ENCODE results near the gene SDS.

SDS gene

DNA sequence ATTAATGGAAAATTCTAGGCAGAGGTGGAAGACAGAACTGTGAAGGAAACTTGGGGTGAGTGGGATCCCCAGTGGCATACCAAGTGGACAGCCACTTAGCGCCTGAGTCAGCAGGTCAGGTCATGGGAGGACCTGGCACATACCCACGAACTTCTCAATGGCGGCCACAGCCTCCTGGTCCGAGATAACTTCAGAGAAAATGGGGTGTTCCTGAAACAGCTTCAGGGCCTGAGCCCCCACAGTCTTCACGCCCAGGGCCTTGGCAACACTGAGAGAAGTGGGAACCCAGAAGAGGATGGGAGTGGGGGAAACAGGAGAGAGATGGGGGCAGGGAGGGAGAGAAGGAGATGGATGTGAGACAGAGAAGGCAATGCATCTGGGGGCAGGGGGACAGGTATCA is 9.9 kb downstream of the SDS start:
- peaks cover 0 to 4% (median 0%) of the 10 kb centered on the region in 5 experiments for H3K27me3 ChIP-seq (replicated peaks in 2 of 5; ENCODE audit: control insufficient read depth in 4 of 5, insufficient read depth in 5 of 5, low read length in 4 of 5)
- no peak for DNase-seq
- no peak overlapping the region for H3K4me3 ChIP-seq (ENCODE audit: control insufficient read depth in 1 of 7, extremely low read depth in 1 of 7, insufficient read depth in 4 of 7, low read depth in 2 of 7, low read length in 6 of 7)
- 92% methylated on average over 4 of the region's 5 CpGs for WGBS (ENCODE audit: insufficient coverage)
- POLR2A ChIA-PET, result no interaction called here
- CTCF ChIA-PET, result no interaction called here
- no peak overlapping the region for H3K27ac ChIP-seq (ENCODE audit: insufficient read depth in 1 of 2, low read depth in 1 of 2, low read length in 2 of 2, poor library complexity in 1 of 2, severe bottlenecking in 2 of 2)
- peaks cover 0 to 11% (median 3%) of the 10 kb centered on the region in 4 experiments for H3K36me3 ChIP-seq (ENCODE audit: control insufficient read depth in 4 of 4, insufficient read depth in 4 of 4, low read length in 3 of 4)
- H3K9me3 ChIP-seq (ENCODE audit: control extremely low read depth in 1 of 5, control insufficient read depth in 4 of 5, insufficient read depth in 2 of 5, low read depth in 1 of 5, low read length in 4 of 5), result no peaks in the 10 kb centered on the region
- no peaks in the 10 kb centered on the region for H3K4me1 ChIP-seq (ENCODE audit: control extremely low read depth in 1 of 4, control insufficient read depth in 4 of 4, insufficient read depth in 4 of 4, low read length in 3 of 4)

DNA sequence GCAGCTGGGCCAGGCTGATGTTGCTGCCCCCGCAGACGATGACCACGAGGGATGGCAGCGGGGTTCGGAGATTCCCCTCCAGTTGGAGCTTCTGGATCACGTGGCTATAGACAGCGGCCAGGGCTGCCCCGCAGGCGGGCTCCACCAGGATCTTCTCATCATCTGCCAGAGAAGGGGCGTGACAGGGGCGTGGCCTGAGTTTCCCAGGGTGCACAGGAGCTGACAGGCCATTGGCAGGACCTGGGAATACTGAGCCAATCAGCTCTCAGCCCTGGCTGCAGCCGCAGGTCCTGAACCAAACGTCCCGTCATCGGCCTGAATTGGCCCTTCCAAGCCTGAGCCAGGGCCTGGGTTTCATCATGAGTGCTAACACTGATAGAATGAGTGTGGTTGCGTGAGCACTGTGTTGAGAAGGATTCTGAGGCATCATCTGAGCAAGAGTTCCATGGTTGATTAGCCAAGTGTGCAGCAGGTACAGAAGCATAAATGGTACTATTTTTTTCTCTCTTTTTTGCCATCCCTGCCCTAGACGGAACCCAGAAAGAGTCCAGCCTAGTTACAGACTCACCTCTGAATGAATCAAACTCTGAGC is 10.6 kb downstream of the SDS start:
- Histone ChIP-seq H3K36me3 (ENCODE audit: control insufficient read depth in 4 of 4, insufficient read depth in 4 of 4, low read length in 3 of 4) (peaks cover 0 to 13% (median 7%) of the 10 kb centered on the region in 4 experiments), H3K9me3 (ENCODE audit: control extremely low read depth in 1 of 5, control insufficient read depth in 4 of 5, insufficient read depth in 2 of 5, low read depth in 1 of 5, low read length in 4 of 5) (no peaks in the 10 kb centered on the region), H3K4me3 (ENCODE audit: control insufficient read depth in 1 of 7, extremely low read depth in 1 of 7, insufficient read depth in 4 of 7, low read depth in 2 of 7, low read length in 6 of 7) (no peak overlapping the region), H3K27me3 (replicated peaks in 2 of 5; ENCODE audit: control insufficient read depth in 4 of 5, insufficient read depth in 5 of 5, low read length in 4 of 5) (peaks cover 0 to 4% (median 0%) of the 10 kb centered on the region in 5 experiments), H3K27ac (ENCODE audit: insufficient read depth in 1 of 2, low read depth in 1 of 2, low read length in 2 of 2, poor library complexity in 1 of 2, severe bottlenecking in 2 of 2) (no peak overlapping the region), H3K4me1 (ENCODE audit: control extremely low read depth in 1 of 4, control insufficient read depth in 4 of 4, insufficient read depth in 4 of 4, low read length in 3 of 4) (no peaks in the 10 kb centered on the region)
- POLR2A ChIA-PET, result no interaction called here
- no peak for DNase-seq
- CTCF ChIA-PET, result no interaction called here
- WGBS (ENCODE audit: insufficient coverage), result over 99% methylated on average over 17 of the region's 17 CpGs

DNA sequence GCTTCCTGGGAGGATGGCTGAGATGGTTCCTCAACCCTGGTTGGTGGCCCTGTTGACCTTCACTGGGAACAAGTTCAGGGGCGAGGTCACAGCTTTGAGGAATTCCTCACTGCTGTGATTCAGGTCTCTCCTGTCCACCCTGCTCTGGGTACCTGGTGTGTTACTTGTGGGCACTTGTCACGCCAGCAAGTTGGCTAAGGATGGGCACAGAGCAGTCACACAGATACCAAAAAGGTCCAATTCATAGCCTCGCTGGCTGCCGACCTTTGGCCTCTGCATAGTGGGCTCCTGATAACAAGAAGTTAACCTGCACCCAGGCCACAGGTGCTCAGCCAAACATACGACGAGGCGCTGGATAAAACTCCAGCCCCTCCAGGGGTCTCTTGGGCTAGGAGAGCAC is 11.2 kb downstream of the SDS start:
- peaks cover 0 to 13% (median 8%) of the 10 kb centered on the region in 4 experiments for H3K36me3 ChIP-seq (ENCODE audit: control insufficient read depth in 4 of 4, insufficient read depth in 4 of 4, low read length in 3 of 4)
- no peaks in the 10 kb centered on the region for H3K9me3 ChIP-seq (ENCODE audit: control extremely low read depth in 1 of 5, control insufficient read depth in 4 of 5, insufficient read depth in 2 of 5, low read depth in 1 of 5, low read length in 4 of 5)
- H3K4me1 ChIP-seq (ENCODE audit: control extremely low read depth in 1 of 4, control insufficient read depth in 4 of 4, insufficient read depth in 4 of 4, low read length in 3 of 4), result no peaks in the 10 kb centered on the region
- H3K27ac ChIP-seq (ENCODE audit: insufficient read depth in 1 of 2, low read depth in 1 of 2, low read length in 2 of 2, poor library complexity in 1 of 2, severe bottlenecking in 2 of 2), result no peak overlapping the region
- peaks cover 0 to 4% (median 0%) of the 10 kb centered on the region in 5 experiments for H3K27me3 ChIP-seq (replicated peaks in 2 of 5; ENCODE audit: control insufficient read depth in 4 of 5, insufficient read depth in 5 of 5, low read length in 4 of 5)
- ChIA-PET CTCF (interaction anchor here (1.0 kb wide), 1 partner anchor 9 kb away, joined by 3 read pairs; no protein-coding TSS in a partner anchor), POLR2A (no interaction called here)
- WGBS (ENCODE audit: insufficient coverage), result 90% methylated on average over 7 of the region's 7 CpGs
- H3K4me3 ChIP-seq (ENCODE audit: control insufficient read depth in 1 of 7, extremely low read depth in 1 of 7, insufficient read depth in 4 of 7, low read depth in 2 of 7, low read length in 6 of 7), result no peak overlapping the region
- DNase-seq, result no peak

DNA sequence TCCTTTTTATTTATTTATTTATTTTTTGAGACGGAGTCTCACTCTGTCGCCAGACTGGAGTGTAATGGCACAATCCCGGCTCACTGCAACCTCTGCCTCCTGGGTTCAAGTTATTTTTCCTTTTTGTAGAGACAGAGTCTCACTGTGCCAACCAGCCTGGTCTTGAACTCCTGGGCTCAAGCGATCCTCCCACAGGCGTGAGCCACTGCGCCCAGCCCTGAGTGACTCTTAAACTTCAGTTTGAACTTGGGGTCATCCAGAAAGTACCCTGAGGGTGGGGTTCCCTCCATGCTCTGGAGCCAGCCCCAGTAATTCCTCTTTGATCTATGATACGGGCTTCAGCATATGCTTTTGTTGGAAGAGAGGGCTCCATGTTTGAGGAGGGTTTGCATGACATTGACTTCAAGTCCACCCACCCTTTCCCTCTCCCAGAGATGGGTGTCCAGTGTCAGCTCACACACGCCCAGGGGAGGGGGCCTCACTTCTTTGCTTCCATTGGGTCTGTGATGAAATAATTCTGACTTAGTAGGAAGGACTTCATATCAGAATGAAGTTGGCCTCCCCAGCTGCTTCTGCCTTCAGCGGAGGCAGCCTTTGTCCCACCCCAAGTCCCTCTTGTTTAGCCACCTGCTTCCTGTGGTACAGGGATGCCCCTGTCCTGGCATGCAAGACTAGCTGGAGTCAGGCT is 11.9 kb downstream of the SDS start:
- WGBS (ENCODE audit: insufficient coverage), result 98% methylated on average over 5 of the region's 9 CpGs

DNA sequence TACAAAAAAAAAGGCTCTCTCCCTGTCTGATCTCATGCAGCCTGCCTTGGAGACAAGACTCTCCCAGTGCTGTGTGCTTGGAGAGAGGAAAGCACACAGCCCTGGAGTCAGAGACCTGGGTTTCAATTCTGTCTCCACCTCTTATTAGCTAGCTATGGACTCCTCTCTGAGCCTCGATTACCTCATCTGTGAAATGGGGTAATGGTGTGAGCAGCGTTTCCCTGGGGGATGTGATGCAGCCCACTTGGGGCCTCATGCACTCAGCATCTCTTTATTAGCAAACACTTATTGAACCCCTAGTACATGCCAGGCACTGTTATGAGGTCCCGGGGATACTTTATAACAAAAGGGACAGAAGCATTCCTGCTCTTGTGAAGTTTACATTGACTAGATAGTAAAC is 12.5 kb downstream of the SDS start:
- WGBS (ENCODE audit: insufficient coverage), result no CpG with 5 or more reads among the region's 3 CpGs
- DNase-seq, result no peak
- Histone ChIP-seq H3K27me3 (replicated peaks in 2 of 5; ENCODE audit: control insufficient read depth in 4 of 5, insufficient read depth in 5 of 5, low read length in 4 of 5) (no peaks in the 10 kb centered on the region), H3K9me3 (ENCODE audit: control extremely low read depth in 1 of 5, control insufficient read depth in 4 of 5, insufficient read depth in 2 of 5, low read depth in 1 of 5, low read length in 4 of 5) (no peaks in the 10 kb centered on the region), H3K4me3 (ENCODE audit: control insufficient read depth in 1 of 7, extremely low read depth in 1 of 7, insufficient read depth in 4 of 7, low read depth in 2 of 7, low read length in 6 of 7) (no peak overlapping the region), H3K27ac (ENCODE audit: insufficient read depth in 1 of 2, low read depth in 1 of 2, low read length in 2 of 2, poor library complexity in 1 of 2, severe bottlenecking in 2 of 2) (no peak overlapping the region), H3K4me1 (ENCODE audit: control extremely low read depth in 1 of 4, control insufficient read depth in 4 of 4, insufficient read depth in 4 of 4, low read length in 3 of 4) (no peaks in the 10 kb centered on the region), H3K36me3 (ENCODE audit: control insufficient read depth in 4 of 4, insufficient read depth in 4 of 4, low read length in 3 of 4) (peaks cover 0 to 19% (median 11%) of the 10 kb centered on the region in 4 experiments)
- POLR2A ChIA-PET, result no interaction called here
- CTCF ChIA-PET, result no interaction called here

More for the DNA sequence above, 11.9 kb downstream of the SDS start:
- CTCF ChIA-PET, result interaction anchor here (1.0 kb wide), 1 partner anchor 9 kb away, joined by 3 read pairs; no protein-coding TSS in a partner anchor
- Histone ChIP-seq H3K9me3 (ENCODE audit: control extremely low read depth in 1 of 5, control insufficient read depth in 4 of 5, insufficient read depth in 2 of 5, low read depth in 1 of 5, low read length in 4 of 5) (no peaks in the 10 kb centered on the region), H3K4me3 (ENCODE audit: control insufficient read depth in 1 of 7, extremely low read depth in 1 of 7, insufficient read depth in 4 of 7, low read depth in 2 of 7, low read length in 6 of 7) (no peak overlapping the region), H3K27ac (ENCODE audit: insufficient read depth in 1 of 2, low read depth in 1 of 2, low read length in 2 of 2, poor library complexity in 1 of 2, severe bottlenecking in 2 of 2) (no peak overlapping the region), H3K36me3 (ENCODE audit: control insufficient read depth in 4 of 4, insufficient read depth in 4 of 4, low read length in 3 of 4) (peaks cover 0 to 18% (median 10%) of the 10 kb centered on the region in 4 experiments), H3K27me3 (replicated peaks in 2 of 5; ENCODE audit: control insufficient read depth in 4 of 5, insufficient read depth in 5 of 5, low read length in 4 of 5) (no peaks in the 10 kb centered on the region), H3K4me1 (ENCODE audit: control extremely low read depth in 1 of 4, control insufficient read depth in 4 of 4, insufficient read depth in 4 of 4, low read length in 3 of 4) (no peaks in the 10 kb centered on the region)
- POLR2A ChIA-PET, result no interaction called here
- DNase-seq, result no peak

DNA sequence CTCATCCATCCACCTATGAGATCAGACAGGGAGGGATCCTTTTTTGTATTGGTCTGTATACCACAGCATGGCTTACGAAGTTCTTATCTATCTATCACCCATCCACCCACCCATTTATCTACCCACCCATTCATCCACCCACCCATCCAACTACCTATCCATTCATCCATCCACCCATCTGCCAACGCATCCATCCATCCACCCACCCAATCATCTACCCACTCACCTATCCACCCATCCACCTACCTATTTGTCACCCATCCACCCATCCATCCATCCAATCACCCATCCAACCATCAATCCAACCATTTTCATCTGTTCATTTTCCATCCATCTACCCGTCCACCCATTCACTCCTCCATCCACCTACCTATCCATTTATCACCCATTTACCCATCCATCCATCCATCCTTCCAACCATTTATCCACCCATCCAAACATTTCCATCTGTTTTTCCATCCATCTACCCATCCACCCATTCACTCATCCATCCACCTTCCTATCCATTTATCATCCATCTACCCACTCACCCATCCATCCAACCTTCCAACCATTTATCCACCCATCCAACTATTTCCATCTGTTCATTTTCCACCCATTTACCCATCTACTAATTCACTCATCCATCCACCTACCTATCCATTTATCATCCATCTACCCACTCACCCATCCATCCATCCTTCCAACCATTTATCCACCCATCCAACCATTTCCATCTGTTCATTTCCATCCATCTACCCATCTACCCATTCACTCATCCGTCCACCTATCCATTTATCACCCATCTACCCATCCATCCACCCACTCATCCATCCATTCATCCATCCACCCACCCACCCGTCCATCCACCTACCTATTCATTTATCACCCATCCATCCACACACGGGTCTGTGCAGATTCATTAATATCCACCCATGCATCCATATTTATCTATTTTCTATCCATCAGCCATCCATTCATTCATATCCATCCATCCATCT is 13.3 kb downstream of the SDS start:
- H3K27ac ChIP-seq (ENCODE audit: insufficient read depth in 1 of 2, low read depth in 1 of 2, low read length in 2 of 2, poor library complexity in 1 of 2, severe bottlenecking in 2 of 2), result no peak overlapping the region
- ChIA-PET POLR2A (no interaction called here), CTCF (no interaction called here)
- H3K9me3 ChIP-seq (ENCODE audit: control extremely low read depth in 1 of 5, control insufficient read depth in 4 of 5, insufficient read depth in 2 of 5, low read depth in 1 of 5, low read length in 4 of 5), result no peaks in the 10 kb centered on the region
- no peak for DNase-seq
- 98% methylated on average over 6 of the region's 6 CpGs for WGBS (ENCODE audit: insufficient coverage)
- no peaks in the 10 kb centered on the region for H3K4me1 ChIP-seq (ENCODE audit: control extremely low read depth in 1 of 4, control insufficient read depth in 4 of 4, insufficient read depth in 4 of 4, low read length in 3 of 4)
- H3K4me3 ChIP-seq (ENCODE audit: control insufficient read depth in 1 of 7, extremely low read depth in 1 of 7, insufficient read depth in 4 of 7, low read depth in 2 of 7, low read length in 6 of 7), result no peak overlapping the region
- no peaks in the 10 kb centered on the region for H3K27me3 ChIP-seq (replicated peaks in 2 of 5; ENCODE audit: control insufficient read depth in 4 of 5, insufficient read depth in 5 of 5, low read length in 4 of 5)
- H3K36me3 ChIP-seq (ENCODE audit: control insufficient read depth in 4 of 4, insufficient read depth in 4 of 4, low read length in 3 of 4), result peaks cover 0 to 20% (median 13%) of the 10 kb centered on the region in 4 experiments
